COLO829 (cell line): ENCODE measurements around the gene ARHGEF37.
"Not testable (repeated sequence)": the region's sequence is repeated elsewhere in the genome, so short reads cannot be mapped to it uniquely, and the experiment has no call there.

Source experiments
- DNase-seq: peaks from one replicate; pipeline ENCODE4 v3.0.0; 2012; ENCODE audit warnings: low spot score

Gene ARHGEF37

GRCh38 chr5:149564542-149565140, 16.7 kb upstream of the ARHGEF37 start:
- peak; percentile 70 for DNase-seq

GRCh38 chr5:149567226-149567625, 14.1 kb upstream of the ARHGEF37 start:
- DNase-seq = no peak

- DNase-seq = no peak
These were observed 9.1 kb upstream of the ARHGEF37 start for GRCh38 chr5:149572170-149572569.

- no peak for DNase-seq
These were observed 8.6 kb upstream of the ARHGEF37 start for GRCh38 chr5:149572576-149573231.

- DNase-seq = no peak
These were observed 6.2 kb upstream of the ARHGEF37 start for GRCh38 chr5:149575131-149575530.

GRCh38 chr5:149576021-149576420, 5.3 kb upstream of the ARHGEF37 start:
- no peak for DNase-seq

- no peak for DNase-seq
These were observed 2.4 kb upstream of the ARHGEF37 start for GRCh38 chr5:149578896-149579295.

- no peak for DNase-seq
These were observed 498 bp upstream of the ARHGEF37 start for GRCh38 chr5:149580808-149581191.

- DNase-seq = no peak
These were observed 852 bp downstream of the ARHGEF37 start for GRCh38 chr5:149581931-149582768.

GRCh38 chr5:149583394-149583793, 2.1 kb downstream of the ARHGEF37 start:
- no peak for DNase-seq

- no peak for DNase-seq
These were observed 2.8 kb downstream of the ARHGEF37 start for GRCh38 chr5:149584121-149584520.

GRCh38 chr5:149585910-149586309, 4.6 kb downstream of the ARHGEF37 start:
- no peak for DNase-seq

GRCh38 chr5:149586708-149587318, 5.5 kb downstream of the ARHGEF37 start:
- DNase-seq = no peak

- no peak for DNase-seq
These were observed 7.6 kb downstream of the ARHGEF37 start for GRCh38 chr5:149588936-149589335.

GRCh38 chr5:149593370-149593769, 12.1 kb downstream of the ARHGEF37 start:
- no peak for DNase-seq

GRCh38 chr5:149594206-149594895, 13.1 kb downstream of the ARHGEF37 start:
- no peak for DNase-seq

- DNase-seq = not testable (repeated sequence)
These were observed 13.8 kb downstream of the ARHGEF37 start for GRCh38 chr5:149595105-149595504.

GRCh38 chr5:149596712-149597111, 15.4 kb downstream of the ARHGEF37 start:
- no peak for DNase-seq

GRCh38 chr5:149597618-149598017, 16.3 kb downstream of the ARHGEF37 start:
- DNase-seq = no peak

- DNase-seq = not testable (repeated sequence)
These were observed 16.9 kb downstream of the ARHGEF37 start for GRCh38 chr5:149598234-149598633.

- no peak for DNase-seq
These were observed 17.7 kb downstream of the ARHGEF37 start for GRCh38 chr5:149598966-149599365.

- no peak for DNase-seq
These were observed 18.1 kb downstream of the ARHGEF37 start for GRCh38 chr5:149599375-149599774.
